Caco-2 (cell line): Measurements from ENCODE around the gene DPP3. TPM values are rescaled to one million over a fixed set of nuclear protein-coding genes. Genes with fewer than 3 reads are reported as not detected.

ENCODE experiments used
- BruUV-seq: library from RNA; stranded (reverse); fragments of 400-500 nt; replicated peaks from 2 replicates; lab custom pipeline; 2021; lab: Mats Ljungman, UMichigan
- CTCF ChIA-PET: fragments of 300-600 bp; sonication (Branson Sonifier 250); formaldehyde crosslinking; loops from one replicate; lab custom pipeline; 2022; ENCODE audit warnings: antibody characterized with exemption; lab: Charles Lee
- POLR2A ChIA-PET: fragments of 300-600 bp; sonication (Branson Sonifier 250); formaldehyde crosslinking; loops from one replicate; lab custom pipeline; 2022; ENCODE audit warnings: antibody characterized with exemption; lab: Charles Lee
- DNase-seq, 2 experiments: peaks; one replicate each; pipeline versions ENCODE4 v3.0.0 to v3.0.0-alpha.2; 2020 to 2022
- H3K27me3 ChIP-seq: replicated peaks from 2 replicates; pipeline ENCODE4 v1.6.0; 2011; ENCODE audit warnings: low read length; ENCODE audit not compliant: control insufficient read depth, insufficient read depth
- H3K36me3 ChIP-seq: 2 replicates; pipeline ENCODE4 v1.5.1; 2011; ENCODE audit warnings: low read length; ENCODE audit not compliant: control insufficient read depth, insufficient read depth
- H3K4me1 ChIP-seq: fragments of 250-450 bp; sonication (Bioruptor Pico); 2 replicates; pipeline ENCODE4 v1.5.1; 2020; ENCODE audit warnings: mild to moderate bottlenecking
- H3K4me3 ChIP-seq: 2 replicates; pipeline ENCODE4 v1.5.1; 2011; ENCODE audit warnings: low read depth, mild to moderate bottlenecking, control low read depth, low read length
- H3K9me3 ChIP-seq: fragments of 250-450 bp; sonication (Bioruptor Pico); 2 replicates; pipeline ENCODE4 v1.5.1; 2020; ENCODE audit warnings: mild to moderate bottlenecking, moderate library complexity
- H3K27ac Mint-ChIP-seq: one replicate; pipeline ENCODE4 v1.8.0; 2022; ENCODE audit warnings: mixed read lengths; ENCODE audit not compliant: unreplicated experiment
- H3K27me3 Mint-ChIP-seq: one replicate; pipeline ENCODE4 v1.8.0; 2022; ENCODE audit warnings: mixed read lengths; ENCODE audit not compliant: insufficient read depth, unreplicated experiment
- H3K36me3 Mint-ChIP-seq: one replicate; pipeline ENCODE4 v1.8.0; 2022; ENCODE audit warnings: mild to moderate bottlenecking, mixed read lengths; ENCODE audit not compliant: insufficient read depth, unreplicated experiment
- H3K4me1 Mint-ChIP-seq: one replicate; pipeline ENCODE4 v1.8.0; 2022; ENCODE audit warnings: low read depth, mixed read lengths; ENCODE audit not compliant: unreplicated experiment
- H3K4me3 Mint-ChIP-seq: one replicate; pipeline ENCODE4 v1.8.0; 2022; ENCODE audit warnings: mild to moderate bottlenecking, moderate library complexity, mixed read lengths; ENCODE audit not compliant: unreplicated experiment
- H3K9me3 Mint-ChIP-seq: one replicate; pipeline ENCODE4 v1.8.0; 2022; ENCODE audit warnings: mixed read lengths; ENCODE audit not compliant: unreplicated experiment
- CTCF ChIP-seq, 2 experiments: fragments of 200-600 bp in 1 of 2; IDR thresholded peaks; 1 replicate in 1 of 2; 2 replicates in 1 of 2; pipeline versions ENCODE4 v1.5.1 to v1.8.0; 2011 to 2022; ENCODE audit warnings: antibody characterized with exemption in 1 of 2, control low read depth in 1 of 2, inconsistent platforms in 1 of 2, low read depth in 1 of 2, low read length in 1 of 2, mild to moderate bottlenecking in 1 of 2, moderate library complexity in 1 of 2; ENCODE audit not compliant: insufficient read depth in 1 of 2, severe bottlenecking in 1 of 2, unreplicated experiment in 1 of 2
- intact Hi-C: fragments of 100-400 bp; cut with micrococcal nuclease; formaldehyde crosslinking; loops from one replicate; pipeline ENCODE4 v1.10.0; 2022; ENCODE audit not compliant: unreplicated experiment
- total RNA-seq: library from RNA; stranded (reverse); gene quantifications from 2 replicates; pipeline ENCODE4 v1.2.3, GENCODE V29; 2022

The DPP3 gene
- total RNA-seq, 1 experiment from 2014 or later: 106 TPM

- Mint-ChIP-seq H3K27ac (no peak overlapping the region), H3K9me3 (no peaks in the 10 kb centered on the region), H3K36me3 (peaks cover 4% of the 10 kb centered on the region), H3K27me3 (no peaks in the 10 kb centered on the region), H3K4me3 (no peak overlapping the region), H3K4me1 (peaks cover 15% of the 10 kb centered on the region)
- peak; percentile 26 to 44 for DNase-seq
- no peaks in the 10 kb centered on the region for H3K9me3 ChIP-seq
- ChIA-PET POLR2A (interaction anchor here (1.5 to 1.7 kb wide), 3 partner anchors 70 to 109 kb away, joined by 3 to 31 read pairs (median 17); partner anchors contain the start of genes RBM14 and RBM4), CTCF (interaction anchor here (1.1 to 2.2 kb wide), 4 partner anchors 44 to 131 kb away, joined by 3 to 31 read pairs (median 6); partner anchors contain the start of genes DPP3 and RBM4B)
- H3K4me1 ChIP-seq: peaks cover 30% of the 10 kb centered on the region
- no TSS peak for BruUV-seq
- no peaks in the 10 kb centered on the region for H3K36me3 ChIP-seq
- H3K27me3 ChIP-seq: no peaks in the 10 kb centered on the region
- no peak overlapping the region for H3K4me3 ChIP-seq
- TF ChIP-seq CTCF (IDR thresholded peaks at IDR 0.05; ENCODE audit: insufficient read depth in 1 of 2, low read depth in 1 of 2, low read length in 1 of 2, severe bottlenecking in 1 of 2, unreplicated experiment in 1 of 2): no peak
- intact Hi-C loops: loop anchor here (1.0 to 5.0 kb wide), 4 partner anchors 45 to 130 kb away; partner anchors contain the start of genes CCDC87, CCS, DPP3 and RBM14
These were observed 66.9 kb downstream of the DPP3 start for GRCh38 chr11:66546966-66547661.

- Mint-ChIP-seq H3K27me3 (no peaks in the 10 kb centered on the region), H3K9me3 (no peaks in the 10 kb centered on the region), H3K4me3 (no peak overlapping the region), H3K4me1 (peaks cover 15% of the 10 kb centered on the region), H3K27ac (no peak overlapping the region), H3K36me3 (no peaks in the 10 kb centered on the region)
- POLR2A ChIA-PET: no interaction called here
- no peak for TF ChIP-seq CTCF (IDR thresholded peaks at IDR 0.05; ENCODE audit: insufficient read depth in 1 of 2, low read depth in 1 of 2, low read length in 1 of 2, severe bottlenecking in 1 of 2, unreplicated experiment in 1 of 2)
- intact Hi-C loops: loop anchor here (5.0 kb wide), 2 partner anchors 45 to 70 kb away; partner anchors contain the start of genes CCDC87, CCS and RBM14
- Histone ChIP-seq H3K9me3 (no peaks in the 10 kb centered on the region), H3K27me3 (no peaks in the 10 kb centered on the region), H3K36me3 (no peaks in the 10 kb centered on the region), H3K4me1 (peaks cover 30% of the 10 kb centered on the region), H3K4me3 (no peak overlapping the region)
- BruUV-seq: no TSS peak
- peak in 1 of 2 experiments; percentile 50 for DNase-seq
- CTCF ChIA-PET: no interaction called here
These were observed 67.4 kb downstream of the DPP3 start for GRCh38 chr11:66547662-66548009.

- TF ChIP-seq CTCF (IDR thresholded peaks at IDR 0.05; ENCODE audit: insufficient read depth in 1 of 2, low read depth in 1 of 2, low read length in 1 of 2, severe bottlenecking in 1 of 2, unreplicated experiment in 1 of 2): no peak
- POLR2A ChIA-PET: no interaction called here
- no peaks in the 10 kb centered on the region for H3K36me3 ChIP-seq
- Mint-ChIP-seq H3K4me3 (no peak overlapping the region), H3K27ac (no peak overlapping the region), H3K36me3 (no peaks in the 10 kb centered on the region), H3K27me3 (no peaks in the 10 kb centered on the region), H3K9me3 (no peaks in the 10 kb centered on the region), H3K4me1 (peaks cover 15% of the 10 kb centered on the region)
- no peaks in the 10 kb centered on the region for H3K27me3 ChIP-seq
- no peaks in the 10 kb centered on the region for H3K9me3 ChIP-seq
- DNase-seq: peak in 1 of 2 experiments; percentile 39
- H3K4me3 ChIP-seq: no peak overlapping the region
- intact Hi-C loops: loop anchor here (5.0 kb wide), 2 partner anchors 44 to 69 kb away; partner anchors contain the start of genes CCDC87, CCS and RBM14
- H3K4me1 ChIP-seq: peaks cover 30% of the 10 kb centered on the region
- no TSS peak for BruUV-seq
- CTCF ChIA-PET: no interaction called here
These were observed 67.8 kb downstream of the DPP3 start for GRCh38 chr11:66548041-66548440.
